ENCODE data around the gene FSIP1. TPM values are rescaled to one million over a fixed set of nuclear protein-coding genes. Genes with fewer than 3 reads are reported as not detected.

The FSIP1 gene
- polyA plus RNA-seq, 5 donors = 0.59 to 0.93 (median 0.82) TPM

- DNase-seq = peak in 1 of 2 donors; percentile 52
These were observed 96.5 kb downstream of the FSIP1 start for GRCh38 chr15:39685999-39686613.

GRCh38 chr15:39685367-39685766 lies 97.3 kb downstream of the FSIP1 start:
- DNase-seq = no peak

GRCh38 chr15:39684233-39684632 lies 98.4 kb downstream of the FSIP1 start:
- DNase-seq = no peak

- DNase-seq = no peak
These were observed 100.3 kb downstream of the FSIP1 start for GRCh38 chr15:39682366-39682765.

- peak in 1 of 2 donors; percentile 50 for DNase-seq
These were observed 101.8 kb downstream of the FSIP1 start for GRCh38 chr15:39680868-39681267.

- DNase-seq = no peak
These were observed 110.0 kb downstream of the FSIP1 start for GRCh38 chr15:39672666-39673065.

DNA sequence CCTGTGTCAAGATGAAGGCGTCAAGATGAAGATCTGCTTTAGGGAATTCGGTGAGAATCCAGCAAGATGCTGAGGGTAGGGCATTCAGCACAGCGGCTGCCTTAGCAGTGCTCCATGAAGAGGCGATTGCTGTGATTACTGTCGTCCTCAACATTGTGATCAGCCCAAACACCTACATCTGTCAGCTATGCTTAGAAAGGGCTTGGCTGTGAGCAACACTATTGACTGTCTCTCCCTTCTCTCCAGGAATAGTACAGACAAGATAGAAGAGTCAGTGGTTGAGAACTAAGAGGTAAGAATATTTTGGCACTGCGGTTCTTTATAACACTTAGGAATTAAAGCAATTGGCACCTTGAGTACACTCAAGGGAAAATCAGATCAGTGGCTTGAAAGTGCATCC lies 110.5 kb downstream of the FSIP1 start:
- no peak for DNase-seq

GRCh38 chr15:39670687-39671086 lies 112.0 kb downstream of the FSIP1 start:
- no peak for DNase-seq

DNA sequence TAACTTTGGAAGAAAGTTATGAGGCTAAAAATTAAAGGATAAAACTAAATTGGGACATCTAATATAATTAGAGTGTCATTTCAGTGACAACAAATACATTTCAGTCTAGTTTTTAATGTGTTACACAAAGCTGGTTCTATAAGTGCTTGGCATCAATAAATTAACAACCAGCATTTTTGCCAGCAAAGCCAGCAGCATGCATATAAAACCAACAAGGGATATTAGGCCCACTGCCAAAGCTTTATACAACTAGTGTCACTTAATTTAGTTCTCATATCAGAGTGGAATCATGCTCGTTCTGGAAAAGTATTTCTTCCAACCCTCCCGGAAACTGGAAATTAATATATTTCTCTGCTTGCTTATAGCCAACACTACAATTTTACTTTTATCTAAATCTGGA lies 113.0 kb downstream of the FSIP1 start:
- DNase-seq = peak; percentile 70 to 71

- peak; percentile 52 to 61 for DNase-seq
These were observed 113.4 kb downstream of the FSIP1 start for GRCh38 chr15:39669241-39669640.

GRCh38 chr15:39668457-39668856 lies 114.2 kb downstream of the FSIP1 start:
- no peak for DNase-seq

DNA sequence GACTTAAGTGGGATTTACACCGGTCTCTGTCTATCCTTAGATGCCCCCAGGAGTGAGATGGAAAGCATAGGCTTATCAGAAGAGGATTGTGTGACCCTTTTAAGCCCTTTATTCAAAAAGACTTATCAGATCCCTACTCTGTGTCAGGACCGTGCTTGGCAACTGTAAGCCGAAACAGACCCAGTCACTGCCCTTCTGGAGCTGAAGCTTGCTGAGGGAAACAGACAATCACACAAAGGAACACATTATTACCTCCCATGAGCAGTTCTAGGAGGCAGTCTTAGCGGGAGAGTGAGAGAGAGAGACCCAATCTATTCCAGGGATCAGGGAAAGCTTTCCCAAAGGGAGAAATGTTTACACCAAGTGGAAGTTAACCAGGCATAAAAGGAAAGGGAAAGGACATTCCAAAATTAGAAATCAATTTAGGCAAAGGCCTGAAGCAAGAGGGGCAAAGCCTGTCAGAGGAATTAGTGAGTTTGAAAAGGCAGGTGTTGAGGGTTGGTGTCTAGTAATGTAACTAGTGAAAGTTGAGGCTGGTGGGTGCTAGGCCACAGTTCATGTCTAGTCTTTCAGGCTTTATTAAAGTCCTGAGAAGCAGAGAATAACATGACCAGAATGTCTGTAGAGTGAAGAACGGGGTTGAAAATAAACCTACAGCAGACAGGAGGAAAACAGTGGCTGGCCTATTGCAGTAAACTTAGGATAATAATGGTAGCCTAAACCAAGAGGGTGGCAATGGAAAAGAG lies 115.1 kb downstream of the FSIP1 start:
- no peak for DNase-seq

DNA sequence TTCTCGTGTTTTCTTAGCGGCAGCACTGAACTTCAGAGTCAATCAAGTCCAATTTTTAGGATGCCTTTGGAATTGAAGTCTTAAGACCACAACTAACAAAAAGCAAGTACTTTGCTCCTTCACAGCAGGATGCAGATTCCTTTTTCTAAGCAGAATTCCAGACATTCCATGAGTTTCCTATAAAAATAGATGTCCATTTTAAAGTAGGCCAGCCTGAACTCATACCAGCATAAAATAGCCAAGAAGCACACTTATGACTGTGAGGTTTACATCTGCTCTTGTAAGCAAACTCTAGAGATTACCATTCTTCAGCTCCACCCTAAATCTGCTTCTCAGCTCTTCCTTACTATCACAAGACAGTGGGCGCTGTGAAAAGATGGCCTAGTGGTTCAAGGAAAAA lies 116.0 kb downstream of the FSIP1 start:
- DNase-seq = no peak

DNA sequence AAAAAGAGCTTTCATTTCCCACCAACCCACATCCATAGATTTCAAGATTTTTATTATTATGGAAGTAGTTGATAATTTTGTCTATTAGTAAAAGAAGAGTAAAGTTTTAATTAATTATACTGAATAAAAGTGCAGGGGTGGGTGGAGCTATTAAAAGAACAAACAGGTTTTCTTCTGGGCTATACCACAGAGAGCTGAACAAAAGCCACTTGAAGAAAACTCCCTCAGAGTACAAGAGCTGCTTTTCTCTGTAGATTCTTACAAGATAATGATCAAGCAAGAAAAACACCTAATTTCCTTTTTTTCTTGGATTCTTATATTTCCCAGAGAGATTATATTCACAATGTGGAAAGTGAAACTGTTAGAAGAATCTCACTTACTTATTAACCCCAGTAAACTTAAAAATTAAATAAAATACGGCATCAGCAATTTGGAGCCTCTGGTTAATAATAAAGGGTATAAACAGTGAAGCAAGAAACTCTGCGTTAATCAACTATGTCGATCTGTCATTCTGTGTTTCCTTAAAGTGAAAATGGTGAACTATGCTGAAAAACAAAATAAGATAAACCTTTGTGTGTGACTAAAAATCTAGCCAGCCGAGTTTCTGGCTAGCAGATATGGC lies 116.9 kb downstream of the FSIP1 start:
- DNase-seq = no peak

DNA sequence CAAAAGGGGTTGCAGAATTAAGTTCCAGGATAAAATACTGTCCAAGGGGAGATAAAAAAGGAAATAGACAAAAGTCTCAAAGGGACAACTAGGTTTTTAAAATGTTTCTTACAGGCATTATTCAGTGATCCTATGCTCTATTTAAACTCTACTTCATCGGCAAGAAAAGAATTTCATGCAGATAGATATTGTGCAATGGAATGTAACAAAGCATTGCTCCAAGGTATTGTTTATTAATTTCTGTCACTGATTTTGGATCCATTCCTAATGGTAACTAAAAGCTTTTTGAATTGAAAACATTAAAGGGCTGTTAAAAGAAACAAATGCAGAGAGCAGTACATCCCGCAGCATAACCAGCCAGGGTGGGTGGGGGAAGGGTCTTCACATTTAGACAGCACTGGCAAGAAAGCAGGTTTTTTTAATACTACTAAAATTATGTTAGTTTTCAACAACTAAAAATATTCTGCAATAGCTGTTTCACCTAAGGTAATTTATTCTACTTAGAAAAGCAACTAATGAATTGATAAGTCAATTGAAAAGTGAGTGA lies 118.9 kb downstream of the FSIP1 start:
- DNase-seq = no peak

DNA sequence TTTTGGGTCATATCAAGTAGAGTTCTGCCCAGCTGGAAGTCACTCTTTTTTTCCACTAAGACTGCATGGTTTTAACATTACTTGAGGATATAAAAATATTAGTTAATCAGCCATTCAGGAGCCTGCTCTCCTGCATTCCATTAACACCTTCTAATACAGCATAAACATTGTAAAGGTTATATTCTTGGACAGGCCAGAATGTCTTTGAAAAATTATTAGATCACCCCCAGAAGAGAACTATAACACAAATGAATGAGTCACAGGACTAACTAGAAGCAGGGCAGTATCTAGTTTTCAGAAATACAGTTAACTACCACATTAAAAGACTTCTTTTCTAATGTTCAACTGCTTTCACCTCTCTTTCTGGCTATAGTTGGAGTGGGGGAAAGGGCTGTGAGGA lies 120.9 kb downstream of the FSIP1 start:
- no peak for DNase-seq

DNA sequence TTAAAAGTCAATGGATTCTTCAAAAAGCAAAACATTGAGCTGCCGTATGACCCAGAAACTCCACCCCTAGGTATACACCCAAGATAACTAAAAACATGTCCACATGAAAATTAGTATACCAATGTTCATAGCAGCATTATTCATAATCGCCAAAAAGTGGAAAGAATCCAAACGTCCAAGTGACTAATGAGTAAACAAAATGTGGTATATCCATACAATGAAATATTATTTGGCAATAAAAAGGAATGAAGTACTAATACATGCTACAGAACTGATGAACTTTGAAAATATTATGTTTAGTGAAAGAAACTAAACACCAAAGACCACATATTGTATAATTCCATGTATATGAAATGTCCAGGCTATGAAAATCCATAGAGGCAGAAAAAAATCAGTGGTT lies 123.9 kb downstream of the FSIP1 start:
- no peak for DNase-seq

- no peak for DNase-seq
These were observed 125.0 kb downstream of the FSIP1 start for GRCh38 chr15:39657668-39658067.

- no peak for DNase-seq
These were observed 125.5 kb downstream of the FSIP1 start for GRCh38 chr15:39657181-39657580.

GRCh38 chr15:39654304-39654703 lies 128.3 kb downstream of the FSIP1 start:
- no peak for DNase-seq

- no peak for DNase-seq
These were observed 130.8 kb downstream of the FSIP1 start for GRCh38 chr15:39651881-39652280.

- no peak for DNase-seq
These were observed 131.3 kb downstream of the FSIP1 start for GRCh38 chr15:39651295-39651694.

GRCh38 chr15:39649757-39650156 lies 132.9 kb downstream of the FSIP1 start:
- DNase-seq = no peak

Data from right lung (tissue), 5 donors.